ENCODE data around the gene GRIK4.

GRCh38 chr11:120482149-120482548, 29.4 kb upstream of the GRIK4 start:
- TF ChIP-seq MAFK (IDR thresholded peaks at IDR 0.05; ENCODE audit: low read length) (no peak), FOXK1 (CRISPR knock-in tag; IDR thresholded peaks at IDR 0.05; ENCODE audit: borderline replicate concordance) (no peak), ELK1 (CRISPR knock-in tag; IDR thresholded peaks at IDR 0.05) (no peak), CC2D1A (IDR thresholded peaks at IDR 0.05) (no peak), KAT2B (IDR thresholded peaks at IDR 0.05; ENCODE audit: low read depth, low read length) (no peak), PHF8 (IDR thresholded peaks at IDR 0.05; ENCODE audit: borderline replicate concordance, low read length) (no peak), CTCF (IDR thresholded peaks at IDR 0.05 in 2 of 3, conservative IDR thresholded peaks at IDR 0.05 in 1 of 3; ENCODE audit: insufficient read depth in 2 of 3, low read depth in 1 of 3, low read length in 3 of 3) (no peak), POLR2A (conservative IDR thresholded peaks at IDR 0.05) (no peak), MAX (CRISPR knock-in tag; IDR thresholded peaks at IDR 0.05) (no peak)

Measured in K562 (cell line).